SHP77 treated with DMSO at 0.1 percent for 48 hours (cell line): ENCODE measurements around the gene YY2.

Experiments
- DNase-seq: peaks from one replicate; lab custom pipeline; 2025; lab: John Stamatoyannopoulos, UW

The YY2 gene

DNA sequence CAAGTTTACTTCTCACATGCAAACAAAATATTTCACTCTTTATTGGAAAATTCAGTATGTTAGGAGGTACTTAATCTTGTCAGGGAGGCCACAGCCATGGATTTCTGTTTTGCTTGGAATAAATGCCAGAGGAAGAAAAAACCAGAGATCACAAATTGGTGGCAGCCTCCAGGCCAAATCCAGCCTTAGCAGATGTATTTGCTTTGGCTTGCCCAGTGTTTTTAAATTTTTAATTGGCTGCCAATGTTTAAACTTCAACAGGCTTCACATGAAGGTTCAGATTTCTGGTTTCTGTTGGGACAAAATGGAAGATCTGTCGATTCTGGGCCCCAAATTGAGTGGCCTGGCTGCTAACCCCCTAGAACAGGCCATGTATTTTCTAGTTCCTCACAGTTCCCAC is 19.2 kb downstream of the YY2 start:
- DNase-seq: no peak

DNA sequence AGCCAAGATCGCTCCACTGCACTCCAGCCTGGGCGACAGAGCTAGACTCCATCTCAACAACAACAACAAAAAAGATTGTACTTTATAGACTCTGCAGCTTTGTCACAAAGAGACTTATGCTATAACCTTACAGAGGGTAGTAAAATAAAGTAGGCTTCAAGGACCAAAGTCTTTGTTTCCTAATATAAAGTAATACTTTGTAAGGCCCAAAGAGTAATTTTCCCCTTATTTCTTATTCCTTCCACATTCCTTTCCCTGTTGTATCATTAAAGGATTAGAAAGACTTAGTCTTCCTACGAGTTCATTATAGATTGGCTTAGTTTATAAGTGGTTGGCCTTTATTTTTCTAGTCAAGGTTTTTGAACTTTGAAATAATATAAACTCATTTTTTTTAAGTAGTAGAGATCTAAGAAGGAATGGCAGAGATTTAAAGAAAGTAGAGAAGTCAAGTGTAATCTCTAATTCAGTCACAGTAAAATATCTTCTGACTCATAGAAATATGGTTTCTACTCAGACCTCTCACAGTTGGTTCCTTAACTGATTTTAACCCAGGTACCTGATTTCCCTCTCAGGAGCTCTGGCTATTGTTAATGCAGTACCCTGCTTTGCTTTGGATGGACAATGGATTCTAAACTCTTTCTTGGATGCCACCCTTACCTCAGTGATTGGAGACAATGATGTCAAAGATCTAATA is 26.2 kb downstream of the YY2 start:
- DNase-seq: no peak

DNA sequence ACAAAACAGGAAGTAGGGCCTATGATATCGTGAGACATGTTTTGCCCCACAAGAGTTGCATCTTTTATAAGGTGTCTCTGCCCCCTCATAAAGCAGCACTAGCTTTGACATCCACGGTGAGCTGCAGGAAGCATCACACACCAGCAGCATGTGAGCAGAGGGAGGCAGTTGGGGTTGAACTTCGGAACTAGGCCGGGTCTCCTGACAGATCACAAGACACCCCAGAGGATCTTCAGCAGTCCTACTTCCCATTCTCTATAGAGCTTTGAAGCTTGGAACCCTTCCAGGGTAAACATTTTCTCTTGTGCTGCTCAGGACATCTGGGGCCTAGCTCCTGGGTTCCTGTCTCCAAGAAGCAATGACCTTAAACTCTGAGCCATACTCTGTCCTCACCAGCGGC is 27.5 kb downstream of the YY2 start:
- no peak for DNase-seq

DNA sequence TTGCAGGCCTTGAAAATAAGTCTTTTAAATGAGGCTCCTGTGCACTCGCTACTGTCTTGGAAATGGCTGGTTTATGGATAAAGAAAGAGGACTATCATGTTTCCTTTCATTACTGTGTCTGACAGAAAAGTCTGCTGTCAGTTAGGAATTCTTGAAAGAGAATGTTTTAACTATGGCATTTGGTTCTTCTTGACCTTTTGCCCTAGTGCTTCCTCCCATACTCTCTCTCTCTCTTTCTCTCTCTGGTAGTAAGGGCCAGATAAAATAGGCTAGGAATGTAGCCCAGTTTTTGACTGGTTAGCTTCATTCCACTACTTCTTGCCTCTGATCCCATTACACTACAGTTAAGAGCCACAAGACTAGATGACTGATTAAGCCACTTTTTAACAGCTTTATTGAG is 29.8 kb downstream of the YY2 start:
- no peak for DNase-seq

DNA sequence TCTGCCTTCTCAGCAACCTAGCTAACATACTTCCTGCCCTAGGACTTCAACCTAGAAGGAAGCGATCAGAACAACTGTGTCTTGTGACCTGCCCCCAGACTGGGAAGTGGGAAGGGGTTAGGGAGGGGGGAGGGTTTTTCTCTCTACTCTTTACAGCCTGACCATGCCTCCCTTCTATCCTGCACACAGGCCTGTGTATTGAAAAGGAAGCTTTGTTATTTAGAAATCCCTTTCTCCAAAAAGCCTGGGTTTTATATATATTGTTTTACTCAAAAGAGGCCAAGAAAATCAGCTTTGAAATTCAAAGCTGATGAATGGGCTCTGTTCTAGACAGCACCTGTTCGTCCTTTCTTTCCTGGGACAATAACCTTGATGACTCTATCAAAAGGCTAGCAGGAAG is 49.5 kb downstream of the YY2 start:
- DNase-seq: no peak

DNA sequence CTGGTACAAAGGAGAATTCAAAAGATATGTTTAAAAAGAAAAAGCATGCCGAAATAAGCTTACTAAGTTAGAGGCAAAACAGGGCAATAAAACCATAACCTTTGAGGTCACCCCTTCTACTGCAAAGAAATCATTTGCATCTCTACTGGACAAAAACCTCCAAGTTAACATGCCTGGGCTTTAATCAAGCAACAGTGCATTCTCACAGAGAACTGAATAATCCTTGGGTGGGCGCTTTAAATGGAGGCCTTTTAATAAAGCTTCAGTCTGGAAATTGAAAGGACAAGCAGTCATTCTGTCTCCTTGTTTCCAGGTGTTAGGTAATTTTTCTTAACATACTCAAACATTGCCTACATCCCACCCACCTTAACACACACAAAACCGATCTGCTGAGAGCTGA is 50.2 kb downstream of the YY2 start:
- no peak for DNase-seq

DNA sequence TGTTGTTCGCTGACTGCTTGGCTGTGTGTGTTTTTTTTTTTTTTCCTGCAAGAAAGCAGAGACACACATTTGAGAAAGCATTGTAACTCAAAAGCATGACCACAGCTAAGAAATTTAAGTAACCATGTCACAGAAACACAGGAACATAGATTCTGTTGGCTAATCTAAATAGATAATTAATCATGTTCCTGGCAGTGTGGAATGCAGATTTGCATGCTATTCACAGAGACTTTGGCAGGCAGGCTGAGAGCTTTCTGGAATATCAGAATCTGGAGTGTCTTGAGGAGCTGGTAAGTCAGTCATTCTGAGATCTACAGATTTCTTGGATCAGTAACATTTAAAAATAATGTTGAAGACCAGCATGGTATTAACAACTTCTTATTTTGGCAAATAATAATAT is 51.5 kb downstream of the YY2 start:
- DNase-seq: no peak
